Activated CD4-positive, alpha-beta memory T cell treated with anti-CD3 and anti-CD28 coated beads, Interleukin-2, amount 10 ng/mL, durations not matched to agents 7 days and 5 days (primary cell): ENCODE data around the gene IQUB. TPM values are rescaled to one million over a fixed set of nuclear protein-coding genes. Genes with fewer than 3 reads are reported as not detected.
"Not testable (repeated sequence)": the region's sequence is repeated elsewhere in the genome, so short reads cannot be mapped to it uniquely, and the experiment has no call there.

Experiments used
- CTCF ChIA-PET: fragments of 350-600 bp; sonication (Branson Sonifier 250); formaldehyde crosslinking; loops from one replicate; lab custom pipeline; 2021; ENCODE audit warnings: antibody characterized with exemption, inconsistent platforms; lab: Charles Lee
- POLR2A ChIA-PET: fragments of 350-600 bp; sonication (Branson Sonifier 250); formaldehyde crosslinking; loops from one replicate; lab custom pipeline; 2021; ENCODE audit warnings: antibody characterized with exemption; lab: Charles Lee
- DNase-seq: peaks from one replicate; pipeline ENCODE4 v3.0.0-alpha.2; 2020
- H3K27ac Mint-ChIP-seq: one replicate; pipeline ENCODE4 v1.8.0; 2021; ENCODE audit warnings: mild to moderate bottlenecking, mixed read lengths
- H3K27me3 Mint-ChIP-seq: one replicate; pipeline ENCODE4 v1.8.0; 2021; ENCODE audit warnings: mixed read lengths
- H3K36me3 Mint-ChIP-seq: one replicate; pipeline ENCODE4 v1.8.0; 2021; ENCODE audit warnings: low read depth, mixed read lengths
- H3K4me1 Mint-ChIP-seq: one replicate; pipeline ENCODE4 v1.8.0; 2021; ENCODE audit warnings: mixed read lengths
- H3K4me3 Mint-ChIP-seq: one replicate; pipeline ENCODE4 v1.8.0; 2021; ENCODE audit warnings: mild to moderate bottlenecking, mixed read lengths
- H3K9me3 Mint-ChIP-seq: one replicate; pipeline ENCODE4 v1.8.0; 2021; ENCODE audit warnings: mixed read lengths
- total RNA-seq, 2 experiments: library from RNA; stranded (reverse); gene quantifications; one replicate each; pipeline ENCODE4 v1.2.3, GENCODE V29; 2021

IQUB gene
- total RNA-seq, 2 experiments from 2014 or later = not detected

DNA sequence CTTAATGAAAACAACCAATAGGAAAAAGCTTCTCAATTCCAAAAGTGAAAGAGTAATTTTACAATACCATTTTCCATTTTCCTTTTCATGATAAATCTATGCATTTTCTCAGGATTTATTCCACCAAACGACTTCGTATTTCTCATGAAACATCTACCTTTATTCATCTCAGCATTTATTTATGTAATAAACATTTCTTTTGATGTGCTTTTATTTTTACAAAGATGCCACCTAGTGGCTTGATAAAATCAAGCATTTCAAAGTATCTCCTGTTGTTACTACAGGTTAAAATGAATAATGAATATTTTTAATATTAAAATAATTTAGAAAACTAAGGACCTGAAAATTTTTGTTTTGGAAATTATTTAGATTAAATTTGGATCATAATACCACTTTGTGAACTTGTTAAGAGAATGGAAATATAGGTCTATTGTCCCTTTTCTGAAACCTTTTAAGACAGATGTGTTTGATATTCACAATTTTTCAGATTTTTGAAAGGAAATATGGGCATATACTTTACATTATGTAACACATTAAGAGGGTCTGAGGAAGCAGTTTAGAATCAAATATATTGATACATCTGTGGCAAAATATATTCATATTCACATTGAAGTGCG, 2.7 kb upstream of the IQUB start:
- no peak for DNase-seq
- CTCF ChIA-PET = no interaction called here
- Mint-ChIP-seq H3K4me3 (no peak overlapping the region), H3K9me3 (no peaks in the 10 kb centered on the region), H3K4me1 (peaks cover 27% of the 10 kb centered on the region), H3K27ac (no peak overlapping the region), H3K27me3 (peaks cover 16% of the 10 kb centered on the region), H3K36me3 (peaks cover 2% of the 10 kb centered on the region)
- POLR2A ChIA-PET = interaction anchor here (1.3 kb wide), 1 partner anchor 43 kb away, joined by 3 read pairs; no protein-coding TSS in a partner anchor

DNA sequence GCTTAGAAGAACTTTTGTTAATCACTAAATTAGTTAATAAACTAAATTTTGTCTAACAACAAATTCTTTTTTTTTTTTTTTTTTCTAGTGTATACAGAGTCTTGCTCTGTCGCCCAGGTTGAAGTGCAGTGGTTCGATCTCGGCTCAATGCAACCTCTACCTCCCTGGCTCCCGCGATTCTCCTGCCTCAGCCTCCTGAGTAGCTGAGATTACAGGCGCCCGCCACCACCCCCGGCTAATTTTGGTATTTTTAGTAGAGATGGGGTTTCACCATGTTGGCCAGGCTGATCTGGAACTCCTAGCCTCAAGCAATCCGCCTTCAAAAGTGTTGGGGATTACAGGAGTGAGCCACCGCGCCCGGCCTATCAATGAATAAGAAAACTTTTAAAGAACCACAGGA, 1.1 kb upstream of the IQUB start:
- Mint-ChIP-seq H3K4me3 (peak overlapping the region; percentile 89), H3K4me1 (peaks cover 27% of the 10 kb centered on the region), H3K27ac (no peak overlapping the region), H3K9me3 (no peaks in the 10 kb centered on the region), H3K27me3 (peaks cover 22% of the 10 kb centered on the region), H3K36me3 (no peaks in the 10 kb centered on the region)
- ChIA-PET CTCF (interaction anchor here (0.6 to 3.0 kb wide), 6 partner anchors 8 to 43 kb away, joined by 3 to 24 read pairs (median 3); partner anchors contain the start of gene NDUFA5), POLR2A (interaction anchor here (0.6 to 1.3 kb wide), 3 partner anchors 22 to 220 kb away, joined by 3 to 6 read pairs (median 4); partner anchors contain the start of gene NDUFA5)
- no peak for DNase-seq

DNA sequence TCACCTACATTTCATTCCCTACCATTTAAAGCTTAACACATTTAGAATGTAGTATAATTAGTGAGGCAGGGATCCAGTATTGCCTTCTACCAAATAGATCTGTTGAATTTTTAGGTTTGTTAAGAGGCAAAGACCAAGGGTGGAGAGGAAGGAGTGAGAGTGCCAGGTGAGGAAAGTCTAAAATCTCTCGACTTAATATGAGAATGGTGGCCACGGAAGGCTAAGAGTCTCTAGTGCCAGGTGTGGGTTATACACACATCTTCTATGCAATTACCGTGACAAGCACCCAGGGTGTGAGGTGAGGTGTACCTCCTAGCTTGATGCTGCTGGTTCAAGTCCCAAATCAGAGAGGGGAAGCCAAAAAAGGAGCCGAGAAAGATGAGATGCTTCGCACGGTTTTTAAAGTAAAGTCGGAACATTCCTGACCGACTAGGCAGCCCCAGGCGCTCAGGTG, 439 bp downstream of the IQUB start:
- no peaks in the 10 kb centered on the region for H3K36me3 Mint-ChIP-seq
- H3K9me3 Mint-ChIP-seq = no peaks in the 10 kb centered on the region
- ChIA-PET CTCF (interaction anchor here (2.2 to 3.0 kb wide), 2 partner anchors 24 to 39 kb away, joined by 15 to 24 read pairs; partner anchors contain the start of gene NDUFA5), POLR2A (no interaction called here)
- H3K4me3 Mint-ChIP-seq = peak overlapping the region; percentile 89
- DNase-seq = no peak
- no peak overlapping the region for H3K27ac Mint-ChIP-seq
- H3K27me3 Mint-ChIP-seq = peaks cover 22% of the 10 kb centered on the region
- peaks cover 27% of the 10 kb centered on the region for H3K4me1 Mint-ChIP-seq

- CTCF ChIA-PET = interaction anchor here (3.0 kb wide), 1 partner anchor 39 kb away, joined by 24 read pairs; no protein-coding TSS in a partner anchor
- Mint-ChIP-seq H3K27me3 (peaks cover 26% of the 10 kb centered on the region), H3K9me3 (no peaks in the 10 kb centered on the region), H3K36me3 (no peaks in the 10 kb centered on the region), H3K27ac (no peak overlapping the region), H3K4me3 (peak overlapping the region; percentile 2), H3K4me1 (peaks cover 27% of the 10 kb centered on the region)
- POLR2A ChIA-PET = no interaction called here
- DNase-seq = no peak
Measured at GRCh38 chr7:123533553-123533917, 860 bp downstream of the IQUB start.

DNA sequence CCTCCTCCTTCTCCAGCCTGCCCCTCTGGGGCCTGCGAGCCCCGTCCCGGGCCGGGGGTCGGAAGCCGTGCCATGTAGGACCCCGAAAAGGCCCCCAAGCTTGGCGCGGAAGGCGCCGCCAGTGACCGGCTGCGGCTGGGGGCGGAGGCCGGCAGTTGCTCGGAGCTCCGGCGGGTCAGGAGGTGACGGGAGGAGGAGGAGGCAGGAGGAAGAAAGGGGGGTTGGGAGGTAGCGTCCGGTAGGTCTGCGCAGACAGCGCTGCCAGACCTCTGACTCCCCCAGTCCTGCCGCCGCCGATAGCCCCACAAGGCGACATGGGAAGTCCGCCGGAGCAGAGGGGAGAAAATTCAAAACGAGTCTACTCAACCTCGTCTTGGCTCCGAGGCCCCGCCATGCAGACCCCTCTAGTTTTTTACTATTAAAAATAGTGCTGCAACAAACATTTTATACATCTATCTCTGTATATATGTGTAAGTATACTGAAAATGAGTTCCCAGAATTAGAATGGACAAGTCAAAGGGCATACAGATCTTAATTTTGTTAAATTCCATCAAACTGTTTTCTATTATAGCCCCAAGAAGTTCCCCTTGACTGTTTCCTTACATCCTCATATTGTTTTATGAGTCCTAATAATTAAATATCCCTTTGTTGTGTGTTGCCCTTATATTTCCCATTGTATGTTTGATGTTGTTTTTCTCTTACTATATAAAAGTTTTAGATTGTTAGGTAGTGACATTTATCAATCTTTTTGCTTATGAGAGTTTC, 1.4 kb downstream of the IQUB start:
- peak; percentile 42 for DNase-seq
- CTCF ChIA-PET = interaction anchor here (3.0 kb wide), 1 partner anchor 38 kb away, joined by 24 read pairs; no protein-coding TSS in a partner anchor
- H3K27me3 Mint-ChIP-seq = peaks cover 29% of the 10 kb centered on the region
- POLR2A ChIA-PET, H3K9me3 Mint-ChIP-seq, H3K4me3 Mint-ChIP-seq, H3K36me3 Mint-ChIP-seq, H3K27ac Mint-ChIP-seq: not testable (repeated sequence)
- peaks cover 22% of the 10 kb centered on the region for H3K4me1 Mint-ChIP-seq

DNA sequence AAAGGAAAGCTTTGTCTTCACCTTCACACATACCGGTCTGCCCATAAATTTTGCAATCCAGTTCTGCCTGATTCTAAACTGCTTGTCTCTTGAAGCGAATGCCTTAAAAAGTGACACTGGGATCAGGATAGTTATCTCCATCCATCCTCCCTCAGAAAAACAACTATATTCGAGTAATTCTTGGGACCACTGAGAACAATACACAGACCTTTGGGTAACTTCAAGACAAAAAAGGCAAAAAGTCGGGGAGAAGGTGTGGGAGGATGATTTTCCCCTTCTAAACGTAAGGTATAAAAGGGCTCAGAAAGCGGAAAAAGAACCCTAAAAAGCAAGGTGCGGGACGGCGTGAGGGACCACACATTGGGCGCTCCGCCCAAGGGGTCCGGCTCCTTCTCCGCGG, 2.1 kb downstream of the IQUB start:
- POLR2A ChIA-PET, H3K27ac Mint-ChIP-seq, CTCF ChIA-PET, DNase-seq, H3K4me3 Mint-ChIP-seq, H3K9me3 Mint-ChIP-seq, H3K36me3 Mint-ChIP-seq: not testable (repeated sequence)
- Mint-ChIP-seq H3K4me1 (peaks cover 21% of the 10 kb centered on the region), H3K27me3 (peaks cover 29% of the 10 kb centered on the region)

DNA sequence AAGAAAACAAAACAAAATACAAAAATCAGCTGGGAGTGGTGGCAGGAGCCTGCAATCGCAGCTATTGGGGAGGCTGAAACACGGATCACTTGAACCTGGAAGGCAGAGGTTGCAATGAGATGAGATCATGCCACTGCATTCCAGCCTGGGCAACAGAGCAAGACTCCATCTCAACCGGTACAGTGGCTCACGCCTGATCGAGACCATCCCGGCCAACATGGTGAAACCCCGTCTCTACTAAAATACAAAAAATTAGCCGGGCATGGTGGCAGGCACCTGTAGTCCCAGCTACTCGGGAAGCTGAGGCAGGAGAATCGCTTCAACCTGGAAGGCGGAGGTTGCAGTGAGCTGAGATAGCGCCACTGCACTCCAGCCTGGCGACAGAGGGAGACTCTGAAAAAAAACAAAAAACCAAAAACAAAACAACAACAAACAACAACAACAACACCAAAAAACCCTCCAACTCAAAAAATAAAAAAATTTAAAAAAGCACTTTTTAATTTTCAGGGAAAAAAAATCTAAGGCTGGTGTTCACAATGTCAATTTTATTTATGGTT, 4.3 kb downstream of the IQUB start:
- H3K27ac Mint-ChIP-seq, H3K4me3 Mint-ChIP-seq, DNase-seq, POLR2A ChIA-PET, H3K9me3 Mint-ChIP-seq, H3K36me3 Mint-ChIP-seq: not testable (repeated sequence)
- Mint-ChIP-seq H3K4me1 (peaks cover 16% of the 10 kb centered on the region), H3K27me3 (peaks cover 29% of the 10 kb centered on the region)
- CTCF ChIA-PET = interaction anchor here (0.9 kb wide), 1 partner anchor 36 kb away, joined by 3 read pairs; no protein-coding TSS in a partner anchor

GRCh38 chr7:123528265-123528664, 6.1 kb downstream of the IQUB start:
- Mint-ChIP-seq H3K36me3 (no peaks in the 10 kb centered on the region), H3K27me3 (peaks cover 20% of the 10 kb centered on the region), H3K27ac (no peak overlapping the region), H3K9me3 (no peaks in the 10 kb centered on the region), H3K4me1 (peaks cover 5% of the 10 kb centered on the region), H3K4me3 (no peak overlapping the region)
- DNase-seq = no peak
- ChIA-PET POLR2A (no interaction called here), CTCF (no interaction called here)

DNA sequence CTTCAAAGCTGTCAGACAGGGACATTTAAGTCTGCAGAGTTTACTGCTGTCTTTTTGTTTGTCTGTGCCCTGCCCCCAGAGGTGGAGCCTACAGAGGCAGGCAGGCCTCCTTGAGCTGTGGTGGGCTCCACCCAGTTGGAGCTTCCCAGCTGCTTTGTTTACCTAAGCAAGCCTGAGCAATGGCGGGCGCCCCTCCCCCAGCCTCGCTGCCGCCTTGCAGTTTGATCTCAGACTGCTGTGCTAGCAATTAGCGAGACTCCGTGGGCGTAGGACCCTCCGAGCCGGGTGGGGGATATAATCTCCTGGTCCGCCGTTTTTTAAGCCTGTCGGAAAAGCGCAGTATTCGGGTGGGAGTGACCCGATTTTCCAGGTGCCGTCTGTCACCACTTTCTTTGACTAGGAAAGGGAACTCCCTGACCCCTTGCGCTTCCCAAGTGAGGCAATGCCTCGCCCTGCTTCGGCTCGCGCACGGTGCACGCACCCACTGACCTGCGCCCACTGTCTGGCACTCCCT, 6.6 kb downstream of the IQUB start:
- H3K36me3 Mint-ChIP-seq, H3K9me3 Mint-ChIP-seq, H3K27ac Mint-ChIP-seq, DNase-seq, POLR2A ChIA-PET, H3K4me3 Mint-ChIP-seq, H3K4me1 Mint-ChIP-seq, CTCF ChIA-PET: not testable (repeated sequence)
- peaks cover 16% of the 10 kb centered on the region for H3K27me3 Mint-ChIP-seq

DNA sequence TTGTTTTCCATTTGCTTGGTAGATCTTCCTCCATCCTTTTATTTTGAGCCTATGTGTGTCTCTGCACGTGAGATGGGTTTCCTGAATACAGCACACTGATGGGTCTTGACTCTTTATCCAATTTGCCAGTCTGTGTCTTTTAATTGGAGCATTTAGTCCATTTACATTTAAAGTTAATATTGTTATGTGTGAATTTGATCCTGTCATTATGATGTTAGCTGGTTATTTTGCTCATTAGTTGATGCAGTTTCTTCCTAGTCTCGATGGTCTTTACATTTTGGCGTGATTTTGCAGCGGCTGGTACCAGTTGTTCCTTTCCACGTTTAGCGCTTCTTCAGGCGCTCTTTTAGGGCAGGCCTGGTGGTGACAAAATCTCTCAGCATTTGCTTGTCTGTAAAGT, 7.9 kb downstream of the IQUB start:
- H3K27me3 Mint-ChIP-seq, H3K4me3 Mint-ChIP-seq, CTCF ChIA-PET, H3K36me3 Mint-ChIP-seq, DNase-seq, POLR2A ChIA-PET, H3K4me1 Mint-ChIP-seq, H3K27ac Mint-ChIP-seq, H3K9me3 Mint-ChIP-seq: not testable (repeated sequence)

- Mint-ChIP-seq H3K27ac (no peak overlapping the region), H3K9me3 (no peaks in the 10 kb centered on the region), H3K4me3 (no peak overlapping the region), H3K4me1 (no peaks in the 10 kb centered on the region), H3K27me3 (peaks cover 8% of the 10 kb centered on the region), H3K36me3 (no peaks in the 10 kb centered on the region)
- ChIA-PET CTCF (no interaction called here), POLR2A (no interaction called here)
- DNase-seq = no peak
Measured at GRCh38 chr7:123522066-123522465, 12.3 kb downstream of the IQUB start.

DNA sequence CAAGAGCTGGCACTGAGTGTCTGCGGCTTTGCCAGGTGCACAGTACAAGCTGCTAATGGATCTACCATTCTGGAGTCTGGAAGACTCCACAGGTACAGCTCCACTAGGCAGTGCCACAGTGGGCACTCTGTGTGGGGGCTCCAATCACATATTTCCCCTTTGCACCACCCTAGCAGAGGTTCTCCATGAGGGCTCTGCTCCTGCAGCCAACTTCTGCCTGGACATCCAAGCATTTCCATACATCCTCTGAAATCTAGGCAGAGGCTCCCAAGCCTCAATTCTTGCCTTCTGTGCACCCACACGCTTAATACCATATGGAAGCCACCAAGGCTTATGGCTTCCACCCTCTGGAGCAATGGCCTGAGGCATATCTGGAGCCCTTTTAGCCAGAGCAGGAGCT, 29.2 kb downstream of the IQUB start:
- no peak overlapping the region for H3K27ac Mint-ChIP-seq
- DNase-seq = no peak
- no peaks in the 10 kb centered on the region for H3K36me3 Mint-ChIP-seq
- no peak overlapping the region for H3K4me3 Mint-ChIP-seq
- POLR2A ChIA-PET = no interaction called here
- no peaks in the 10 kb centered on the region for H3K4me1 Mint-ChIP-seq
- no peaks in the 10 kb centered on the region for H3K9me3 Mint-ChIP-seq
- H3K27me3 Mint-ChIP-seq = peaks cover 9% of the 10 kb centered on the region
- CTCF ChIA-PET = no interaction called here

DNA sequence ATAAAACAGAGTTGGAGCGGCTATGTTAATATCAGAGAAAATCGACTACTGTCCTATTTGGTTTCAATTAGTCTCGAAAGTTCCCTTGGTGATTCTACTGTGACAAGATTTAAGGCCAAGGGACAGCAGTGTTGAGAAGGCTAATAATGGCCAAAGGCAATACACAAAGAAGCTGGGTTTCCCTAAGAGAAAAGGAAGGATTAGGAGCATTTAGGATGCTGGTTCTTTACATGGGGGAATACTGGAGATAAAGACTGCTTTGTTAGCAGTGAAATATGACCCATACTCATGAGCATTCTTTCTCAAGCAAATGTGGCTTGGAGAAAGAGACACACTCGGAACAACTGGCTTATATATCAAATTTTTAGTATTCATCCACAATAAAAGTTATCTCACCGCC, 32.2 kb downstream of the IQUB start:
- Mint-ChIP-seq H3K36me3 (no peaks in the 10 kb centered on the region), H3K27ac (no peak overlapping the region), H3K4me3 (no peak overlapping the region), H3K27me3 (peaks cover 7% of the 10 kb centered on the region), H3K9me3 (no peaks in the 10 kb centered on the region), H3K4me1 (no peaks in the 10 kb centered on the region)
- POLR2A ChIA-PET = no interaction called here
- CTCF ChIA-PET = no interaction called here
- no peak for DNase-seq
